Hepatocyte (in vitro differentiated cells): ENCODE measurements around the gene WASF3. TPM values are rescaled to one million over a fixed set of nuclear protein-coding genes. Genes with fewer than 3 reads are reported as not detected.

ENCODE experiments used
- DNase-seq: peaks from one replicate; pipeline ENCODE4 v3.0.0-alpha.2; 2016; ENCODE audit warnings: low spot score
- H2AFZ ChIP-seq: fragments of 200-600 bp; sonication (generic); 2 replicates; pipeline ENCODE4 v1.6.0; 2016; ENCODE audit warnings: antibody characterized with exemption, mild to moderate bottlenecking
- H3K27ac ChIP-seq: fragments of 200-600 bp; sonication (generic); 2 replicates; pipeline ENCODE4 v1.5.1; 2016; ENCODE audit warnings: mild to moderate bottlenecking
- H3K27me3 ChIP-seq: fragments of 200-600 bp; sonication (generic); 2 replicates; pipeline ENCODE4 v1.6.1; 2016
- H3K36me3 ChIP-seq: fragments of 200-600 bp; sonication (generic); replicated peaks from 2 replicates; pipeline ENCODE4 v1.5.1; 2016; ENCODE audit warnings: low read depth; ENCODE audit not compliant: insufficient read depth
- H3K4me1 ChIP-seq: fragments of 200-600 bp; sonication (generic); 2 replicates; pipeline ENCODE4 v1.5.1; 2016; ENCODE audit warnings: mild to moderate bottlenecking, moderate library complexity; ENCODE audit not compliant: insufficient read depth
- H3K4me2 ChIP-seq: fragments of 200-600 bp; sonication (generic); 2 replicates; pipeline ENCODE4 v1.6.0; 2016
- H3K4me3 ChIP-seq: fragments of 200-600 bp; sonication (generic); 2 replicates; pipeline ENCODE4 v1.5.1; 2016; ENCODE audit warnings: mild to moderate bottlenecking
- H3K79me2 ChIP-seq: fragments of 200-600 bp; sonication (generic); 2 replicates; pipeline ENCODE4 v1.6.0; 2017; ENCODE audit warnings: mild to moderate bottlenecking
- H3K9me2 ChIP-seq: fragments of 200-600 bp; sonication (generic); replicated peaks from 2 replicates; pipeline ENCODE4 v1.6.0; 2017; ENCODE audit warnings: mild to moderate bottlenecking; ENCODE audit not compliant: insufficient read depth
- H3K9me3 ChIP-seq: fragments of 200-600 bp; sonication (generic); 2 replicates; pipeline ENCODE4 v1.5.1; 2016; ENCODE audit warnings: low read depth, mild to moderate bottlenecking
- H4K20me1 ChIP-seq: fragments of 200-600 bp; sonication (generic); 2 replicates; pipeline ENCODE4 v1.6.0; 2016; ENCODE audit warnings: mild to moderate bottlenecking; ENCODE audit not compliant: insufficient read depth, poor library complexity, severe bottlenecking
- EZH2 ChIP-seq: fragments of 200-600 bp; sonication (generic); IDR thresholded peaks from 2 replicates; pipeline ENCODE4 v1.6.1; 2016; ENCODE audit warnings: antibody characterized with exemption, mild to moderate bottlenecking, borderline replicate concordance
- EZH2phosphoT487 ChIP-seq: fragments of 200-600 bp; sonication (generic); IDR thresholded peaks from one replicate; pipeline ENCODE4 v1.6.1; 2018; ENCODE audit warnings: antibody characterized with exemption, mild to moderate bottlenecking, low read depth, moderate library complexity; ENCODE audit not compliant: unreplicated experiment, severe bottlenecking
- WGBS: methylation state at CpG from one replicate; pipeline ENCODE4 v1.1.6; 2016; ENCODE audit warnings: low lambda C conversion rate; ENCODE audit errors: missing lambda C conversion rate; 5-methylcytosine and 5-hydroxymethylcytosine counted together
- polyA plus RNA-seq: library from polyadenylated mRNA; unstranded; fragments of >200 nt; fragmentation: Nextera tagmentation; extraction: Ambion mirVana; gene quantifications from 2 replicates; pipeline ENCODE4 v1.2.1, GENCODE V29; 2016
- total RNA-seq: library from RNA; depleted of rRNA; stranded (reverse); fragments of >200 nt; gene quantifications from 2 replicates; pipeline ENCODE4 v1.2.3, GENCODE V29; 2014
- TF ChIP-seq, protein P1 (sequence below): fragments of 200-600 bp; sonication (generic); IDR thresholded peaks from 2 replicates; pipeline ENCODE4 v1.5.1; 2016; ENCODE audit warnings: antibody characterized with exemption, mild to moderate bottlenecking; ENCODE audit not compliant: poor library complexity

WASF3 gene
- total and polyA plus RNA-seq, 2 experiments from 2014 or later: 10.4 to 17.8 TPM

DNA sequence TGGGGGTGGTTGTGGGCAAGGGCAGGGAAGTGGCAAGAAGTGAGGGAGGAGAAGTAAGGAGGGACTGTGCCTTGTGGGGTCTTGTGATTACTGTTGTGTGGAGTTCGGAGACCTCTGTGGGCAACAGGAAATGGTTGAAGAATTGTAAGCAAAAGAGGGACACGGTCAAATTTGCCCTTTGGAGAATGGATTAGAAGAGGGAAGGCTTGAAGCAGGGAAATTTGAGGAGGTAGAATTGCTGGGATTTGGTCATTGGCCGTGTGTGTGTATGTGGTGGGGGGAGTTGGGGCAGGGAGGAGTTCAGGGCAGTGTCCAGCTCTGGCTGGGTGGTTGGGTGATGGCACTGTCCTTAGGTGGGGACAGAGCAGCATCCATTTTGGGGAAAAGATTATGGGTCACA is 3.6 kb downstream of the WASF3 start:
- 80% methylated on average over 3 of the region's 3 CpGs for WGBS
- Histone ChIP-seq H3K4me3 (no peak overlapping the region), H3K27ac (peak overlapping the region; percentile 72), H3K79me2 (peaks cover 65% of the 10 kb centered on the region), H4K20me1 (peaks cover 11% of the 10 kb centered on the region), H3K9me3 (no peaks in the 10 kb centered on the region), H3K36me3 (no peaks in the 10 kb centered on the region), H3K27me3 (no peaks in the 10 kb centered on the region), H2AFZ (no peak overlapping the region), H3K4me2 (peak overlapping the region; percentile 44), H3K9me2 (no peaks in the 10 kb centered on the region), H3K4me1 (peaks cover 11% of the 10 kb centered on the region)
- no peak for TF ChIP-seq EZH2phosphoT487
- TF ChIP-seq, protein P1, sequence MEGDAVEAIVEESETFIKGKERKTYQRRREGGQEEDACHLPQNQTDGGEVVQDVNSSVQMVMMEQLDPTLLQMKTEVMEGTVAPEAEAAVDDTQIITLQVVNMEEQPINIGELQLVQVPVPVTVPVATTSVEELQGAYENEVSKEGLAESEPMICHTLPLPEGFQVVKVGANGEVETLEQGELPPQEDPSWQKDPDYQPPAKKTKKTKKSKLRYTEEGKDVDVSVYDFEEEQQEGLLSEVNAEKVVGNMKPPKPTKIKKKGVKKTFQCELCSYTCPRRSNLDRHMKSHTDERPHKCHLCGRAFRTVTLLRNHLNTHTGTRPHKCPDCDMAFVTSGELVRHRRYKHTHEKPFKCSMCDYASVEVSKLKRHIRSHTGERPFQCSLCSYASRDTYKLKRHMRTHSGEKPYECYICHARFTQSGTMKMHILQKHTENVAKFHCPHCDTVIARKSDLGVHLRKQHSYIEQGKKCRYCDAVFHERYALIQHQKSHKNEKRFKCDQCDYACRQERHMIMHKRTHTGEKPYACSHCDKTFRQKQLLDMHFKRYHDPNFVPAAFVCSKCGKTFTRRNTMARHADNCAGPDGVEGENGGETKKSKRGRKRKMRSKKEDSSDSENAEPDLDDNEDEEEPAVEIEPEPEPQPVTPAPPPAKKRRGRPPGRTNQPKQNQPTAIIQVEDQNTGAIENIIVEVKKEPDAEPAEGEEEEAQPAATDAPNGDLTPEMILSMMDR: no peak
- TF ChIP-seq EZH2: no peak
- DNase-seq: no peak

DNA sequence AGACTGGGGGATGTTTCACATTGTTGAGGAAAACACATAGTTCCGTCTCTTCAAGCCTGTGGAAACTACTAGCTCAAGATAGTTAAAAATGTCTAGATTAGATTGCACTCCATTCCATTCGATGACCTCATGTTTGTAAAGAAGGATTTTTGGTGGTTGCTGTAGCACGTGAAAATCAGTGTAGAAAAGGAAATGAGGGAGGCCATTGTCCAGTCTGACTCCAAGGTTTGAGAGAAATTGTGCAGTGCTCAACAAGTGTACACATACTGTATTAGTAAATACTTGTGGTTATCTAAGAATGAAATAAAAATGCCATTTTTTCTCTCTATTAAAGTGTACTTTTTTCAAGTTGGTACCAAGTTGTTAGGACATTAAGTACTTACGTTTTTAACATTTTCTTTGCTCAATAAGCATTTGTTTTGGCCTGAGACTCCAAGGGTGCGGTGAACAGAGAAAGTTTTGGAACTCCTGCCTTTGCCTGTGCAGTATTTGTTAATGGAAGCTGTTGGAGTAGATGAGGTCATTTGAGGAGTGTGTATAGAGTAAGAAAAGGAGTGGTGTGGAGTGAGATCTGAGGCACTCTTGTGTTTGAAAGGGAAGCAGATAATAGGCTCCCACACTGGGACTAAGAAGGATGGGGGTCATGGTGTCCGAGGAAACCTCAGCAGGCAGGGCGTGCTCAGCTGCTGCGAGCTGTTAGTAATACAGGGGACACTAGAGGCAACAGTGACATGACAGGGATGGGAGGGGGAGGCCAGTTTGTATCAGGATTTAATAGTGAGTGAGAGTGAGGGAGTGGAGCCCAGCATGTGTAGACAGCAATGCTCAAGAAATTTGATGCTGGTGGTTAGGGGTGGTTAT is 4.4 kb downstream of the WASF3 start:
- H3K4me2 ChIP-seq: peak overlapping the region; percentile 44
- H3K9me3 ChIP-seq: no peaks in the 10 kb centered on the region
- peaks cover 11% of the 10 kb centered on the region for H4K20me1 ChIP-seq
- 53% methylated on average over 8 of the region's 8 CpGs for WGBS
- H2AFZ ChIP-seq: no peak overlapping the region
- H3K27ac ChIP-seq: peak overlapping the region; percentile 72
- TF ChIP-seq, protein P1: no peak
- no peak for TF ChIP-seq EZH2
- no peak for TF ChIP-seq EZH2phosphoT487
- H3K27me3 ChIP-seq: no peaks in the 10 kb centered on the region
- H3K36me3 ChIP-seq: no peaks in the 10 kb centered on the region
- peaks cover 11% of the 10 kb centered on the region for H3K4me1 ChIP-seq
- no peaks in the 10 kb centered on the region for H3K9me2 ChIP-seq
- H3K79me2 ChIP-seq: peaks cover 73% of the 10 kb centered on the region
- peak; percentile 14 for DNase-seq
- H3K4me3 ChIP-seq: no peak overlapping the region

DNA sequence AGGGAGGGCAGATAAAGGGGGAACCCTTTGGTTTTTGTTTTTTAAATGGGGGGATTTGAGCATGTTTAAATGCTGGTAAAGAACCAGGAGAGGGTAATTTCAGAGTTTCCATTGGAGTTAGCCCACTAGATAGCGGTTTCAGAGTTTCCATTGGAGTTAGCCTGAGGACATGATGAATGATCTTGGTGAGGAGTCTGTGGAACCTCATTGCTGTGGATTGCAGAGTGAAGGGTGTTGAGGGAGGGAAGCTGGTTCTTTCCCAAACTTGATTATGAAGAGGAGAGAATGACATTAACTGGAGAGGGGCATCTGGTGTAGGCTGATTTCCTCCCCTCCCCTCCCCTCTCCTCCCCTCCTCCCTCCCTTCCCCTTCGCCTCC is 5.0 kb downstream of the WASF3 start:
- Histone ChIP-seq H3K4me1 (peaks cover 11% of the 10 kb centered on the region), H3K9me2 (no peaks in the 10 kb centered on the region), H3K4me3 (no peak overlapping the region), H3K4me2 (no peak overlapping the region), H3K36me3 (no peaks in the 10 kb centered on the region), H3K27ac (no peak overlapping the region), H2AFZ (no peak overlapping the region), H4K20me1 (peaks cover 15% of the 10 kb centered on the region), H3K9me3 (no peaks in the 10 kb centered on the region), H3K27me3 (no peaks in the 10 kb centered on the region), H3K79me2 (peaks cover 79% of the 10 kb centered on the region)
- TF ChIP-seq EZH2 (no peak), EZH2phosphoT487 (no peak)
- TF ChIP-seq, protein P1: no peak
- no peak for DNase-seq
- WGBS: 50% methylated on average over 2 of the region's 2 CpGs
